Head of caudate nucleus (tissue), 42 donors: ENCODE data around the gene C6orf120.

Experiments used
- DNase-seq, 42 donors: peaks; one replicate each; pipeline versions ENCODE4 v3.0.0 to v3.0.0-alpha.2; 2020 to 2021; ENCODE audit warnings: mixed read lengths in 7 of 42
- intact Hi-C: fragments of 100-400 bp; cut with DNase I; formaldehyde crosslinking; loops from one replicate; pipeline ENCODE4 v1.15.0; 2022

The C6orf120 gene

DNA sequence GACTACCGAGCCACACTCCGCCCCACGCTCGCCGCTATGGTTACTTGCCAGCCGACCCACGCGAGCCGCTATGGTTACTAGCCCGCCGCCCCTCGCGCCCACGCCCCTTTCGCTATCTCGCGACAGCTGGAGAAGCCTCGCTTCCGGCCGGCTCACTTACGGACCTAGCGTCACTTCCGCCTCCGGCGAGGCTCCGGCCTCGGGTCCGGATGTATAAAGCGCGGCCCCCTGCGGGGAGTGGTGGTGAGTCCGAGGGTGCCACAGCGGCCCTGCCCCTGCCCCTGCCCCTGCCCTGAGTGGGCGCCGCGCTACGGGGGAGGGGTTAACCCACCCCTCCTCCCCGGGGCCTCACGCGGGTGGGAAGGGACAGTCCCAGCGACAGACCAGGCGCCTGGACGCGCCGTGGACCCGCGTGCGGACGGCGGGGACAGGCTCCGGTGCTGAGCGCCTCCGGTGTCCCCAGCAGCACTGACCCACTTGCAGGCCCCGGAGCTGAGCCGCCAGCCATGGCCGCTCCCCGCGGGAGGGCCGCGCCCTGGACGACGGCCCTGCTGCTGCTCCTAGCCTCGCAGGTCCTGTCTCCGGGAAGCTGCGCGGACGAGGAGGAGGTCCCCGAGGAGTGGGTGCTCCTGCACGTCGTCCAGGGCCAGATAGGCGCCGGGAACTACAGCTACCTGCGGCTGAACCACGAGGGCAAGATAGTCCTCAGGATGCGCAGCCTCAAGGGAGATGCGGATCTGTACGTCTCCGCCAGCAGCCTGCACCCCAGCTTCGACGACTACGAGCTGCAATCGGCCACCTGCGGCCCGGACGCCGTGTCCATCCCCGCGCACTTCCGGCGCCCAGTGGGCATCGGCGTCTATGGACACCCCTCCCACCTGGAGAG, at the start of gene C6orf120, which contains the start of gene WDR27:
Gene C6orf120 (plus strand): TSS at position 173 of the 886 bp plus-strand sequence. CDS start 334 bp downstream, at position 507.
Gene WDR27 (minus strand): TSS at position 76 of the 886 bp plus-strand sequence. CDS start 13,024 bp downstream, outside the sequence.
- intact Hi-C loops = no loop called here
- DNase-seq = peak; percentile 91 to 99 (median 96)

DNA sequence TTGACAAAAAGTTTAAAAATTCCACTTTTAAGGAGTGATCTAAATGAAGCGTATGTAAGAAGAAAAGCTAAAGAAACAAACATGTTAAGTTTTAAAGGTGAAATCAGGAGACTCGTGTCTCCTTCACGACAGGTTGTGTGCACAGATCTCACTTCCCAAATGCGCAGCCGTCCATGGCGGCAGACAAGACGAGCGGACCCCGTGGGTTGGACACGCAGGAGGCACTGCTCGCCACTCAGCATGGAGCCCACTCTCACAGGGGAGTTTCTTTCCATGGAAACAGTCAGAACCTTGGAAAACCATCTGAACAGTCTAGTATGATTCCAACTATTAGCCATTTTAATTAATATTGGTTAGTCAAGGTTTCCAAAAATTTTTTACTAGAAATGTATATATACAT, 49.0 kb upstream of the C6orf120 start:
- no peak for DNase-seq
- intact Hi-C loops = no loop called here

DNA sequence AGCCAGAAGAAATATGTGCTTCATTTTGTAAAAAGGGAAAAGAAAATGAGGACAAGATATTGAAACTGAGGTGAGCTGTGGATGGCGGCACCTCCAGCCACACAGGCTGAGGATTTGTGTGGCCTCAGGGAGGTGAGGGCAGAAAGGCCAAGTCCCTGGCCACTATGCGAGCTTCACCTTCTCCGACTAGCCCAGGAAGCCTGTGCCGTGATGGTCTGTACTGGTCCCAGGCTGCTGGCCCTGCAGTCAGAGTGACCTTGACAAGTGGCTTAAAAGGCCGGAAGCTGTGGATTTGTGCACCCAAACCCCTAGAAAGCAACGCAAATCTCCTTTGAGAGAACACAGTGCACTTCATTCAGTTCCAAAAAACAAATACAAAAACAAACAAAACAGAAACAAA, 48.2 kb upstream of the C6orf120 start:
- DNase-seq = no peak
- intact Hi-C loops = no loop called here

DNA sequence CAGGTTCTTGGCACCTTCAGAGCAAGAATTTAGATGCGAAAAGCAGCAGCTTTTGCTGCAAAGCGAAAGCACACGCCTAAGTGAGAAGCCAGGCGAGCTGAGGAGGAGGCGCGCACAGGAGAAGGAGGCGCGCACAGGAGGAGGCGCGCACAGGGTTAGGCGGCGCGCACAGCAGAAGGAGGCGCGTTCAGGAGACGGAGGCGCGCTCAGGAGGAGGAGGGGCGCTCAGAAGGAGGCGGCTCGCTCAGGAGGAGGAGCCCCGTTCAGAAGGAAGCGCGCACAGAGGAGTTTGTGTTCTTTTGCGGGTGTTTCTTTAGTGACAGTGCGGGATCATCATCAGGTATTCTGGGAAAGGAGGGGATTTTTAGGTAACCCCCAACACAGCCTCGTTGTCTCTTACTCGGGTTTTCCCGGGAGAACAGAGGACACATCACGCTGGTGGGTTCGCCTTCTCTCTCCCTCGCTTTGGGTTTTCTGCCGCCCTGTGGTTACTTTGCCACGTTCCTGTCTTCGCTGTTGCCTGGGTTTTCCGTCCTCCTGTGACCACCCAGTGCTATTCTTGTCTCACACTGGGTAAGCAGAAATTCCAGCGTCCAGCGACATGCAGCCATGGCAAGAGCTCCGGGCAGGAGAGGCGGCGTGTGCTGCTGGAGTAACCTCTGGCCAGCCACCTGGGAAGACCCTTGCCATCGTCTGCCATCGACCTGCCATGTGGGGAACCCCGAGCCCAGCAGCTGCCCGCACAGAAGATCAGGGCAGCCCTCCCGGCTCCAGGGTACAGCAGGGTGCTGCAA, 47.1 kb upstream of the C6orf120 start:
- intact Hi-C loops = no loop called here
- peak in 40 of 42 donors; percentile 25 to 90 (median 72) for DNase-seq

DNA sequence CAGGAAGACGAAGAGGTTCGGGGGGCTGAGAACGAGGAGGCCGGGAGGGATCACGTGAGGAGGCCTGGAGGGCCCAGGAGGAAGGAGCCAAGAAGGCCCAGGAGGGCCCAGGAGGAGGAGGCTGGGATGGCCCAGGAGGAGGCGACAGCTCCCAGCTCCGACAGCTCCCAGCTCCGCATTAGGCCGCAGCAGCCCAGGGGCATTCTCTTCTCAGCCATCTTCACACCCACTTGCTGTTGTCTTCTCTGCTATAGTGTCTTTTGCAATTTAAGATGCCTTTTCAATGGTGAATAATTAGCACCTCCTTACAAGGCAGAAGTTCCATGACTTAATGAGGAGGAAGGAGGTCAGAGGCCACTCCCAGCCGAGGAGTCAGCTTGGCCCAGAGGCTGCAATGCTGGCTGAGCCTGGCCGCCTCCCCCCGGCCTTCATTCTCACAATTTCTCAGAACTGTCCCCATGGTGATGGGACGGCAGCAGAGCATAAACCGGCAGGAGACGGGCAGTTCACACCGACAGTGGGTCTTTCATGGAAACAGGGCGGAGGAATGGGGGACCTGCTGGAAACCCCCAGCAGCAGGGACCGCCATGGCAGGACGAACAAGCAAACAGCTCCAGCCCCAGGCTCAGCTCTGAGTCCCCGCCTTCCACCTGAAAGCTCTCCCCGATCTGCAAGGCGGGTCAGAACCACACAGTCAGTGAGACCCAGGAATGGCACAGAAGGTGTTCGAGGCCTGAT, 45.2 kb upstream of the C6orf120 start:
- no peak for DNase-seq
- intact Hi-C loops = no loop called here

DNA sequence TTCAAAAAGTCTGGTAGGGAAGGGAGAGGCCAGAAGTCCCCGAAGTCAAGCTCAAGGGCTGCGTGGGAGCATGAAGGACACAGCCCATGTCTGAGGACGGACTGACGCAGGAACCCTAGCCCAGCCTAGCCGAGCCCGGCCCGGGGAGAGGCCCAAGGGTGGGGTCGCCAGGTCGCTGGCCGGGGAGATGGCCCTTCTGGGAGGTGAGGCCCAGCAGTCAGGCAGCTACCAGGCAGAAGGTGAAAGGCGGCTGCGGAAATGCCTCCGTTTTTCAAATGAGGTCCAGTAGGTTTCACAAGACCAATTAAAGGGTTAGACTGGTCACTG, 44.7 kb upstream of the C6orf120 start:
- DNase-seq = no peak
- intact Hi-C loops = no loop called here

DNA sequence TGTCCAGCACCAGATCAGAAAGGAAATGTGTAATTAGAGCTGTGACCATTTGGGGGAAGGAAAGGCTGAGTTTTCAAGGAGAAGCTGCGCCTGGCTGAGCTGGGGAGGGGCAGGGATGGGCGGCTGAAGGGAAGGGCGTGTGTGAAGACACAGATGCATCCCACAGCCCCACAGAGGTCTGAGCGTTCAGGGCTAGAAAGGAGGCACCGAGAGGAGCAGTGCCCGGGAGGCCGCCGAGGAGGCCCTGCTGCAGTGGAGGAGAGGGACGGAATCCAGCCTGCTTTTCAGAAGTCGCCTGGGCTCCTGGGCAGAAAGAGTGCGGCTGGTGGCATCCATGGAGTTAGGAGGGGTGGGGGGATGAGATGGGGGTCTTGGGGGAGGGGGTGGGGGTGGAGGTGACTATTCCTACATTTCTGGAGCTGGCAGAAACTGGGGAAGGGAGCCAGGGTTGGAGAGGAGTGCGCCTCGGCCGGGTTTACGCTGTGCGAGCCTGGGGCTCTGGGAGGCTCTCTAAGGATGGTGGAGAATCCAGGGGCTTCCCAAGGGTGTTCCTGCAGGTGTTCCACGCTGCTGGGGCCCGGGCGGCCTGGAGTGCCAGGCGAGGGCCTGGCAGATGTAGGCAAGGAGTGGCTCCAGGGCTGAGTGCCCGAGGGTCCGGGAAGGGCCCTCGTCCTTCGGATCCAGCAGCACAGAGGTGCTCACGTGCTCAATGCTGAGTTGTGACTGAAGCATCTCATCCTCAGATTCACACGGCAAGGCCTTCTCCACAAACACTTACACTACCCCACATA, 41.9 kb upstream of the C6orf120 start:
- intact Hi-C loops = no loop called here
- no peak for DNase-seq

DNA sequence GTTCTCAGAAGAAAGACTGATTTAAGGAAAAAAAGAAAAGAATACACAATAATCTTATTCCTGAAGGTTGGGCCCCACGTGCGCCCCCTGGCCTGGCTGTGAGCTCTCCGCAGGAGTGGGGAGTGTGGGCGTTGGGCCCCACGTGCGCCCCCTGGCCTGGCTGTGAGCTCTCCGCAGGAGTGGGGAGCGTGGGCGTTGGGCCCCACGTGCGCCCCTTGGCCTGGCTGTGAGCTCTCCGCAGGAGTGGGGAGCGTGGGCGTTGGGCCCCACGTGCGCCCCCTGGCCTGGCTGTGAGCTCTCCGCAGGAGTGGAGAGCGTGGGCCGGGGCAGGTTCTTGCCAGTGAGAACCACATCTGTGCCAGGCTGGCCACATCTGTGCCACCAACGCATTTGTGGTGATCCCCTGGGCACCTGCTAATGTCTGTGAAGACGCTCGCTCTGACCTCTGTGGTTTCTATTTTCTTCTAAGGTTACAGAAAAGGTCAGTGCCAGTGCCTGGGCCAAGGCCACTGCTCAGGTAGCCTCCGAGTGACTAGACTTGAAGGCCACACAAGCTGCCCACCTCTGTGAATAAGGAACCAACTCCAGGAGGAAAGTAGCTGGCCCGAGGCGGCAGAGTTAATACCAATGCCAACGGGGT, 41.1 kb upstream of the C6orf120 start:
- DNase-seq = no peak
- intact Hi-C loops = no loop called here

DNA sequence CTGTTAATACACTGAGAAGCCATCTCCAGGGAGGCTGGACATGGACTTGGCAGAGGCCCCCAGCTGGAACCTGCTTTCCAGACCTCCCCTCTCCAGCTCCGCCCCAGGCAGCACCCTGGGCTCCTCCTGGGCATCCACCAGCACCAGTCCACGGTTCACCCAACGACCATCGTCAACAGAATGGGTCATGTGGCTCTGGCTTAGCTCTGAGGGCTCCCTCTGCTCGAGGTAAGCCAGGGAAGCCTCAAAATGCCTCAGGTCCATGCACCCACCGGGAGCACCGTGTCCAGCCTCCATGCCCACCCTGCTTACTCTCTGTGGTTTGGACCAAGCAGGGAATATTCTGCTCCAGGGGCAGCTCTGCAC, 40.6 kb upstream of the C6orf120 start:
- intact Hi-C loops = no loop called here

DNA sequence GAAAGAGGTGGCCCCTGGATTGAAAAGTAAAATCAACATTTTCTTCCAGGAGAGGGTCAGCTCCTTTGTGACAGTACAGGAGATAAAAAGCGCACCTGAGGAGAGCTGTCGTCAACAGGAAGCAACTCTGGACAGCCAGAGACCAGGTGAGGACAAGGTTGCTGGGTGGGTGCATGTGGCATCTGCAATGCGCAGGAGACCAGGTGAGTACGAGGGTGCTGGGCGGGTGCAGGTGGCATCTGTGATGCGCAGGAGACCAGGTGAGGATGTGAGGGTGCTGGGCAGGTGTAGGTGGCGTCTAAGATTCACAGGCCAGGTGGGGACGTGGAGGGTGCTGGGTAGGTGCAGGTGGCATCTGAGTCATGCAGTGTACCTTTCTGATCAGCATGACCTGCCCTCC, 38.5 kb upstream of the C6orf120 start:
- intact Hi-C loops = no loop called here
- no peak for DNase-seq

More for the DNA sequence above, 40.6 kb upstream of the C6orf120 start:
- DNase-seq = no peak

DNA sequence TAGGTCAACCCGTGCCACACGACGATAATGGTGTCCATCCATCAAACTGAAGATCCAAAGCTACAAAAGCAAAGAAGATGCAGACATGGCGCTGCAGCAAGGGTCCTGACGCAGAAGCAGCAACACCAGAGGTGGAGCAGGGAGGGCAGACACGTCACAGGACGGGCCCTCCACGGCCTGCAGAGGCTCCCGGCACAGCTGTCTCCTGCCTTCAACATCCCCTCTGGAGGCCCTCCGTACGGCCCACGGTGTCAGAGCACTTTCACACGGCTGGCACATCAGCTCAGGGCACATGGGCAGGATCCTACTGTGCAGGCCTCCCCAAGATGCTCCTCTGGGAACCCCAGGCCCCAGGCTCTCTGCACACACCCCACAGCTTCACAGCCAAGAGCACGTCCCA, 37.7 kb upstream of the C6orf120 start:
- intact Hi-C loops = no loop called here
- DNase-seq = no peak

DNA sequence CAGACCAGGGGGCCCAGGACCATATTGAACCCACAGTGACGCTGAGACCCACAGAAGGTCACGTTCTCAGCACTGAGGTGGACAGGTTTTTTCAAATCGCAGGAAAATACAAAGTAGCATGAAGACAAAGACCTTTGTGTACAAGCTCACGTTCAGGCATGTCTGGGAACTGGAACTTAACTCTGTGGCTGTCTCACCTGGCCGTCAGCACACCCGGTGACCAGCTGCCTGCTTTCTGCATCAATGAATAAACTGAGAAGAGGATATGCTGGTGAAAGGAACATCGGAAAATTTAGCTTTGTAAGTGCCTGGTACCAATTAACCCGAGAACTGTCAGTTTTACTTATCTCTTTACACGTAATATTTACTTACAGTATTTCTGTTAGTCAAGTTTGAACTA, 36.6 kb upstream of the C6orf120 start:
- intact Hi-C loops = no loop called here

DNA sequence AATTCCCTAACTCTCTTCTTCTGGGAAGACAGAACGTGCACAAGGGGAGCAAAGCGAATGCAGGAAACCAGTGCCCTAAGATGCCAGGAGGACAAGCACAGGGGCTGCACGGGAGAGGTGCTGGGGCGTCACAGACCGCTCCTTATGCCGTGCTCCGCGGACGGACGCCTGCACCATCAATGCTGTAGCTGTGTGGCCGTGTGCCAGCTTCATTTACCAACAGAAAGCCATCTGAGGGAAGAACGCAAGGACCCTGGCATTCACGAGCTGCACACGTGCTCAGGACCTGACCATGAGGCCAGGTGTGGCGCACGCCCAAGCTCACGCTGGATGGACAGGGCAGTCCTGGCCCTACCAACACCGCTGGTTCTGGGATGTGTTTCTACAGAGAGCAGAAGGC, 35.5 kb upstream of the C6orf120 start:
- intact Hi-C loops = no loop called here
- DNase-seq = no peak

More for the DNA sequence above, 36.6 kb upstream of the C6orf120 start:
- no peak for DNase-seq

DNA sequence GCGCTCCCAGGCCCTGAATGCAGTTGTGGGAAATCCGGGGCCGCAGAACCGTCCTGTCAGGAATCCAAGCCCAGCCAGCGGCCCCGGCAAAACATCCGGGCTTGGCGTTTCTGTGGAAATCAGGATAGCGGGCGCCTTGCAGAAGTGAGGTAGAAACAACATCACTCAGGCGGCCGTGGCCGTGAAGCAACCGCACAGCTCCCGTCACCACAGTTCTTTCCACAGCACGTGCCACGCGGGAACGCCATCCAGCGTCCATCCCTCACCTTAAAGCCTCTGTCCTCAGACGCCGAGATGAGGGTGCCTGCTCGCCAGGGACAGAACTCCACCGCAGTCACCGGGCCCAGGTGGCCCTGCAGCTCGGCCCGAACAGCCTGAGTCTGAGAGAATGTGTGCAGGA, 34.2 kb upstream of the C6orf120 start:
- intact Hi-C loops = no loop called here
- no peak for DNase-seq

DNA sequence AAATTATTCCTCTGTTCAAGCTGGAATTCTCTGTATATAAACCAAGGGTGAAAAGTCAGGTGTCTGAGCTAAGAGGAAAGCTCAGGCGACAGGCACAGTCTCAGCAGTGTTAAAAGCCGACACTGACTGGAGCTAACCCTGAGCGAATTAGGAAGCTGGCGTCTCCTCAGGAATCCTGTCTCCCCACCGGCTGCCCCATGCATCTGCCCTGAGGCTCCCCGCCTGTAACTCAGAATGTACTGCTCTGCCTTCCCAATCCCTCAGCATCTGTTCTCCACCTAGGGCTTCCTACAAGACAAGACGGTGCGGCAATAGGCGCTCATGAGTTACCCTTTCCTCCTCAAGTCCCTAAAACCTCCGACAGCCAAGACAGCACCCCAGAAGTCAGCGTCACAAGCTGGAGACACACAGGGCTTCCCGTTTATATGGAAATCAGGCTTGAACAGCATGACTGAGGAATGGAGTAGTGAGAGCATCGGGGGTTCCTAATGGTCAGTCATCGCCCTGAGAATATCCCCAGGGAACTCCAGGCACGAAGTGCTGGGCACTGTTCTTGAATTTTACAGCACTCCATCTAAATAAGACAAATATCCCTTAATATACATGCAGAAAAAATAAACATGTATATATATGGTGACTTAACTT, 33.6 kb upstream of the C6orf120 start:
- DNase-seq = no peak
- intact Hi-C loops = no loop called here

DNA sequence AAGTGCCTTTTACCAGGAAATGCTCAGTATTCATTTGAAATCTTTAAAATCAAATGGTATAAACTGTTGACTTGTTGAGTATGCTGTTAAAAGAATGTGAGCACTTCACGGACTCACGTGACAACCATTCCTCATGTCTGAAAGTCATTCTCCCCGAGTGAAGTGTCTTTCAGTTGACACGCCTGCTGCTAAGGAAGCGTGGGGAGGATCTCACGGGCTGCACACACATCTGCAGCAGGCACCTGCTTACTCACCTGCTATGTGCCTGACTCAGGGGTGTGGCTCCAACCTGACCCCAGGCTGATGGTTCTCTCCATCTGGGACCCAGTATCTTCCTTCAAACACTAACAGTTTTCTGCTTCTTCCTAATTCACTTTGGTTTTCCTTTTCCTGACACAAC, 32.8 kb upstream of the C6orf120 start:
- peak in 13 of 42 donors; percentile 5 to 53 (median 26) for DNase-seq
- intact Hi-C loops = no loop called here

DNA sequence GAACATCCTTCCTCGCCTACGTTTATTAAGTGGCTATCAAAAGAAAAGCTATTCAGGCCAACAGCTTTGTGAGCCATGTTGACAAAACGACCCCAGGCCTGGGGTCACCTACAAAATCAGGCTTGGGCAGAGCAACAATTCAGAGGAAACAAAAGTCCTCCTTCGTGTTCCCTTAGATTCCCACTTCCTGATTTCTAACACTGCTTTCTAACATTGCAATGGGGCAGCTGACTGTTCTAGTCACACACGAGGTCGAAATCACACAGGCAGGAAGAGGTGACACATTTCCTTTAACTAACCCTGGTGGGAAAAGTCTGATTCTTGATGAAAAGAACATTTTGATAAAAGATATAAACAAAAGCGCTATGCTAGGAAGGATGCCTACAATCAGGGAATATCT, 32.0 kb upstream of the C6orf120 start:
- no peak for DNase-seq
- intact Hi-C loops = no loop called here

DNA sequence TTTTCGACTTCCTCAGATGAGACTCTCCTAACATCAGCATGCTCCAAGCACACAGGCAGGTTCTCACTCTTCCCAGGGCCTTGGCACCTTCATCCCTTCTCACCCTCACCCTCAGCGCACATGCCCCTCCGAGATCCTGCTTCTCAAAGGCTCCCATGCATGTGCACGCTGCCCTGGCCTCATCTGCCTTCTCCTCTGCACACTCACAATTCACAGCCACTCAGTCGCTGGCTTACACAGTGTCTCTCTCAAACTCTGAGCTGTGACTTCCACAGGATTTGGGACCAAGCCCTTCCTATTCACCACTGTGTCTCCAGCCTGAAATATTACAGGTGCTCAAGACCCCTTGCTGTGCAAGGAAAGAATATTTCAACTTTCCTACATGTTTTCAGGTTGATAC, 30.4 kb upstream of the C6orf120 start:
- DNase-seq = no peak
- intact Hi-C loops = no loop called here
